ENCODE data around the gene EPHB1. TPM values are rescaled to one million over a fixed set of nuclear protein-coding genes. Genes with fewer than 3 reads are reported as not detected.

The EPHB1 gene
- total RNA-seq, 1 experiment from 2014 or later: 7.0 TPM

- TF ChIP-seq CREM (CRISPR knock-in tag; IDR thresholded peaks at IDR 0.05) (no peak), GTF2I (CRISPR knock-in tag; conservative IDR thresholded peaks at IDR 0.05) (no peak), NFYB (CRISPR knock-in tag; conservative IDR thresholded peaks at IDR 0.05; ENCODE audit: low read depth) (no peak), ELF4 (CRISPR knock-in tag; IDR thresholded peaks at IDR 0.05; ENCODE audit: low read depth) (no peak), SMAD4 (CRISPR knock-in tag; IDR thresholded peaks at IDR 0.05) (no peak), TCF7 (CRISPR knock-in tag; IDR thresholded peaks at IDR 0.05; ENCODE audit: low read depth) (no peak), PRDM15 (CRISPR knock-in tag; IDR thresholded peaks at IDR 0.05) (no peak), ATF2 (CRISPR knock-in tag; IDR thresholded peaks at IDR 0.05; ENCODE audit: borderline replicate concordance, low read depth) (no peak), NFATC4 (CRISPR knock-in tag; IDR thresholded peaks at IDR 0.05) (no peak), RELA (CRISPR knock-in tag; IDR thresholded peaks at IDR 0.05; ENCODE audit: borderline replicate concordance) (no peak), NR2C2 (CRISPR knock-in tag; IDR thresholded peaks at IDR 0.05) (no peak), MYBL2 (CRISPR knock-in tag; IDR thresholded peaks at IDR 0.05) (no peak), ESRRA (CRISPR knock-in tag; IDR thresholded peaks at IDR 0.05; ENCODE audit: borderline replicate concordance) (no peak), JUN (CRISPR knock-in tag; IDR thresholded peaks at IDR 0.05) (no peak), FOXJ3 (CRISPR knock-in tag; IDR thresholded peaks at IDR 0.05; ENCODE audit: borderline replicate concordance) (no peak), ZBTB21 (CRISPR knock-in tag; IDR thresholded peaks at IDR 0.05; ENCODE audit: borderline replicate concordance) (no peak), ZMAT4 (CRISPR knock-in tag; IDR thresholded peaks at IDR 0.05) (no peak), ZNF512 (CRISPR knock-in tag; IDR thresholded peaks at IDR 0.05; ENCODE audit: borderline replicate concordance) (no peak), PRRX2 (CRISPR knock-in tag; IDR thresholded peaks at IDR 0.05) (no peak)
- CTCF ChIA-PET: interaction anchor here (1.4 to 1.9 kb wide), 3 partner anchors 12 to 373 kb away, joined by 3 to 6 read pairs (median 3); partner anchors contain the start of gene EPHB1
- no peaks in the 10 kb centered on the region for H3K9me3 Mint-ChIP-seq
- DNase-seq (ENCODE audit: low spot score) (no peak), ATAC-seq (no peak)
- no peaks in the 10 kb centered on the region for H3K36me3 Mint-ChIP-seq
- H3K27ac Mint-ChIP-seq: no peak overlapping the region
- H3K4me1 Mint-ChIP-seq: peaks cover 27% of the 10 kb centered on the region
- H3K4me3 Mint-ChIP-seq: no peak overlapping the region
- POLR2A ChIA-PET: no interaction called here
- no peaks in the 10 kb centered on the region for H3K27me3 Mint-ChIP-seq (ENCODE audit: low read depth)
Measured at GRCh38 chr3:135083756-135084155, 288.7 kb downstream of the EPHB1 start.

- H3K4me1 Mint-ChIP-seq: peaks cover 20% of the 10 kb centered on the region
- ChIA-PET CTCF (interaction anchor here (1.9 kb wide), 1 partner anchor 290 kb away, joined by 6 read pairs; the partner anchor contains the start of gene EPHB1), POLR2A (no interaction called here)
- H3K36me3 Mint-ChIP-seq: no peaks in the 10 kb centered on the region
- H3K27ac Mint-ChIP-seq: no peak overlapping the region
- DNase-seq (ENCODE audit: low spot score) (no peak), ATAC-seq (no peak)
- TF ChIP-seq ZNF425 (CRISPR knock-in tag; conservative IDR thresholded peaks at IDR 0.05) (no peak), MLX (CRISPR knock-in tag; IDR thresholded peaks at IDR 0.05) (no peak), FOXK1 (CRISPR knock-in tag; IDR thresholded peaks at IDR 0.05) (no peak), CREB1 (CRISPR knock-in tag; IDR thresholded peaks at IDR 0.05) (no peak), USF2 (CRISPR knock-in tag; IDR thresholded peaks at IDR 0.05) (no peak), PRRX2 (CRISPR knock-in tag; IDR thresholded peaks at IDR 0.05) (no peak)
- H3K4me3 Mint-ChIP-seq: no peak overlapping the region
- H3K27me3 Mint-ChIP-seq (ENCODE audit: low read depth): no peaks in the 10 kb centered on the region
- H3K9me3 Mint-ChIP-seq: no peaks in the 10 kb centered on the region
Measured at GRCh38 chr3:135084405-135084804, 289.3 kb downstream of the EPHB1 start.
